KMS-11 (cell line): ENCODE data around the gene FRMD4A.

Experiments used
- H2AFZ ChIP-seq: fragments of 200-600 bp; sonication (generic); 2 replicates; pipeline ENCODE4 v1.6.1; 2016; ENCODE audit warnings: antibody characterized with exemption, mixed run types, low read depth
- H3K27ac ChIP-seq: fragments of 200-600 bp; sonication (generic); 2 replicates; pipeline ENCODE4 v1.6.1; 2016; ENCODE audit warnings: mild to moderate bottlenecking, mixed run types
- H3K27me3 ChIP-seq: fragments of 200-600 bp; sonication (generic); 2 replicates; pipeline ENCODE4 v1.6.1; 2017; ENCODE audit warnings: mild to moderate bottlenecking, low read depth, mixed run types, moderate library complexity; ENCODE audit not compliant: insufficient read depth
- H3K36me3 ChIP-seq: fragments of 200-600 bp; sonication (generic); 2 replicates; pipeline ENCODE4 v1.6.1; 2017; ENCODE audit warnings: mild to moderate bottlenecking, mixed run types; ENCODE audit not compliant: insufficient read depth
- H3K4me1 ChIP-seq: fragments of 200-600 bp; sonication (generic); 2 replicates; pipeline ENCODE4 v1.6.1; 2016; ENCODE audit warnings: mild to moderate bottlenecking, low read depth, mixed run types; ENCODE audit not compliant: poor library complexity, severe bottlenecking
- H3K4me2 ChIP-seq: fragments of 200-600 bp; sonication (generic); 2 replicates; pipeline ENCODE4 v1.7.0; 2016; ENCODE audit warnings: mild to moderate bottlenecking, mixed run types
- H3K4me3 ChIP-seq: fragments of 200-600 bp; sonication (generic); IDR thresholded peaks from 2 replicates; pipeline ENCODE4 v1.6.1; 2017; ENCODE audit warnings: low read depth, low read length, mixed read lengths; ENCODE audit not compliant: insufficient read depth
- H3K79me2 ChIP-seq: fragments of 200-600 bp; sonication (generic); 2 replicates; pipeline ENCODE4 v1.6.1; 2016; ENCODE audit warnings: low read depth, mixed run types; ENCODE audit not compliant: insufficient read depth
- H3K9ac ChIP-seq: fragments of 200-600 bp; sonication (generic); 2 replicates; pipeline ENCODE4 v1.6.1; 2016; ENCODE audit warnings: mild to moderate bottlenecking, mixed run types
- H4K20me1 ChIP-seq: fragments of 200-600 bp; sonication (generic); 2 replicates; pipeline ENCODE4 v1.6.1; 2016; ENCODE audit warnings: mild to moderate bottlenecking, mixed run types; ENCODE audit not compliant: insufficient read depth
- TF ChIP-seq, protein P1 (sequence below): fragments of 200-600 bp; sonication (generic); conservative IDR thresholded peaks from 2 replicates; pipeline ENCODE4 v1.6.1; 2017; ENCODE audit warnings: low read depth, mild to moderate bottlenecking, antibody characterized with exemption, low read length, moderate library complexity, mixed read lengths

Gene FRMD4A

DNA sequence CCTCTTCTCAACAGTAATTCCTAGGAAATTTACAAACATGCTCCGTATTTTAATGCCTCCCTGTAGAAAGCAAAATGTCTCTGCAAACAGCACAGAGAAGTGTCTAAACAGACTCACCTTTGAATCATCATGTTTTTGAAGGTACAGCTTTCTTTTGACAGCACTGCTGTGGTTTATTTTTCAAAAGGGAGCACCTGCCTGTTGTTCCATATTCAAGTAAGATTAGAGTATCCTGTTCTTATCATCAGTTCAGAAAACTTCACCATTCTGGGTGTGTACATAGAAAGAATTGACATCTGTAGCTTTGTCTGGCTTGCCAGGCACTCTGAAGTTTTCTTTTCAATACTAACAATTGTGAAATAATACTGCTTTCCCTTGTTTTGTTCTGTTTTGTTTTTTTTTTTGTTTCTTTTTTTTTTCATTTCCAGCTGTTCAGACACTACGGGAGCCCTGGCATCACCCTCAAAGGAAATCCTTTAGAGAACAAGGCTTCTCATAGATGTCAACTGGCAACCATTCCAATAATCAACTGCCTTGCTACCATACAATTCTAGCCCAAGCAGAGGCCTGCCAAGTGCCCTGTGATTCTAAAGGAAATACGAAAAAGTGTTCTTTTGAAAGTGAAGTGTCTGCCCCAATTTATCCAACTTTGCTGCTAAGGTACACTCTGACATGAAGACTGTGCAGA, 468.0 kb downstream of the FRMD4A start:
- Histone ChIP-seq H3K4me3 (no peak overlapping the region), H2AFZ (no peak overlapping the region), H3K27me3 (no peaks in the 10 kb centered on the region), H3K9ac (no peak overlapping the region), H3K79me2 (no peaks in the 10 kb centered on the region), H4K20me1 (no peaks in the 10 kb centered on the region), H3K36me3 (no peaks in the 10 kb centered on the region), H3K4me1 (no peaks in the 10 kb centered on the region), H3K4me2 (no peak overlapping the region), H3K27ac (no peak overlapping the region)
- TF ChIP-seq, protein P1, sequence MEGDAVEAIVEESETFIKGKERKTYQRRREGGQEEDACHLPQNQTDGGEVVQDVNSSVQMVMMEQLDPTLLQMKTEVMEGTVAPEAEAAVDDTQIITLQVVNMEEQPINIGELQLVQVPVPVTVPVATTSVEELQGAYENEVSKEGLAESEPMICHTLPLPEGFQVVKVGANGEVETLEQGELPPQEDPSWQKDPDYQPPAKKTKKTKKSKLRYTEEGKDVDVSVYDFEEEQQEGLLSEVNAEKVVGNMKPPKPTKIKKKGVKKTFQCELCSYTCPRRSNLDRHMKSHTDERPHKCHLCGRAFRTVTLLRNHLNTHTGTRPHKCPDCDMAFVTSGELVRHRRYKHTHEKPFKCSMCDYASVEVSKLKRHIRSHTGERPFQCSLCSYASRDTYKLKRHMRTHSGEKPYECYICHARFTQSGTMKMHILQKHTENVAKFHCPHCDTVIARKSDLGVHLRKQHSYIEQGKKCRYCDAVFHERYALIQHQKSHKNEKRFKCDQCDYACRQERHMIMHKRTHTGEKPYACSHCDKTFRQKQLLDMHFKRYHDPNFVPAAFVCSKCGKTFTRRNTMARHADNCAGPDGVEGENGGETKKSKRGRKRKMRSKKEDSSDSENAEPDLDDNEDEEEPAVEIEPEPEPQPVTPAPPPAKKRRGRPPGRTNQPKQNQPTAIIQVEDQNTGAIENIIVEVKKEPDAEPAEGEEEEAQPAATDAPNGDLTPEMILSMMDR = no peak

DNA sequence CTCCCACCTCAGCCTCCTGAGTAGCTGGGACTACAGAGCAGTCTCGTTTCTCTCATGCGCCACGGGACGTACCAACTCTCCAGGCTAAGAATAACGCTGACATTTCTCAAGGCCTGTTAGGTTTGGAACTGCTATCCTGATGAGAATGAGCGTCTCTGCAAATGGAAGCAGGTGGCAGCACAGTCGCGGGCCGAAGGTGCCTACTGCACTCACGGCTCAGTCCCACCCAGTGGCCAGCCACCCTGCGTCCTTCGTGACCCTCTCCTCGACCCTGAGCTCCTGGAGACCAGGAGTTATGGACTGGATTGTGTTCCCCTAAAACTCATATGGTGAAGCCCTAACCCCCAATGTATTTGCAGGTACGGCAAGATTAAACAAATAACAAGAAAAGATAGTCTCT, 469.8 kb downstream of the FRMD4A start:
- no peaks in the 10 kb centered on the region for H3K27me3 ChIP-seq
- H4K20me1 ChIP-seq = no peaks in the 10 kb centered on the region
- no peak overlapping the region for H3K4me2 ChIP-seq
- no peak overlapping the region for H2AFZ ChIP-seq
- H3K4me3 ChIP-seq = no peak overlapping the region
- H3K27ac ChIP-seq = no peak overlapping the region
- TF ChIP-seq, protein P1 = no peak
- no peaks in the 10 kb centered on the region for H3K4me1 ChIP-seq
- H3K9ac ChIP-seq = no peak overlapping the region
- no peaks in the 10 kb centered on the region for H3K36me3 ChIP-seq
- no peaks in the 10 kb centered on the region for H3K79me2 ChIP-seq

DNA sequence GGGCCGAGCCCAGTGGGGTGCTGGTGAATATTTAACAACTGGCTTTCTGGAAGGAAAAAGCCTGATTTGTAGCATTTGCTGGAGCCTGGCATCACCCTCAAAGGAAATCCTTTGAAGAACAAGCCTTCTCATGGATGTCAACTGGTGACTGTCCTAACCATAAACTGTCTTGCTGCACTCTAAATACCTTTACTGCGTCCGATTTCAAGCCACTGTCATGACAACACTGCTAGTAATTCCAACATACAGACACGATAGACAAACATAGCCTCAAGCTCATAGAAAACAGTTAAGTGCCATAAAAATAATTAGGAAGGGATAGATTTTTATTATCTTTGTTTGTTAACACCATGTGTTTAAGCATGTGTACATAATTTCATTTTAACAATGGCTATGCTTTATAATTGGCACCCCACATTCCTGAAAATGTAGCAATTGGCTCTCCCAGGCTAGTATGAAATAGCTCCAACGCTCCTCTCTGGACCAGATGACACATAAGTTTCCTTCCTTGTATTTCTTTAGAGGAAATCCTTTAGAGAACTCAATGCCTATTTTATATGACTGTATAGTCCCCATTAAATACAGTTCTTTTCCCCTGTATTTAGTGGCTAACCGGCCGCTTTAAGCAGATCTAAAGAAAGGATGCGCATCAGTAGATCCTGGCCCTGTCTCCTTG, 470.6 kb downstream of the FRMD4A start:
- Histone ChIP-seq H3K27ac (no peak overlapping the region), H4K20me1 (no peaks in the 10 kb centered on the region), H3K4me3 (no peak overlapping the region)

DNA sequence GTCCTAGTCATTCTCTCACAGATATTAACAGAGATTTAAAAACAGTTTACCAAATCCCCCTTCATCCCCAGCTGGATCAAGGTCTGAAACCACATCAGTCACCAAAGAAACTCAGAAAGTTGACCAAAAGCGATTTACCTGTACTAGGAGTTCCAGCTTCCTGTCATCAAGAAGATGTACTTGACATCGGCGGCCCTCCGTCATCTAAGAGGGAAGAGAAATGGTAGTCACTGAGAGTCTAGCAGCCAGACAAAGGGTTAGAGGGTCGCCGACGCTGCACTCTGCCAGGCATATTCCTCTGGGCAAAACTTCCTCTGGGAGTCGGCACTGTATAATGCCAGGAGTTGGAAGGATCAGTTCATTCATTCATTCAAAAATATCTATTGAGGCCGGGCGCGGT, 472.0 kb downstream of the FRMD4A start:
- Histone ChIP-seq H2AFZ (no peak overlapping the region), H3K27me3 (no peaks in the 10 kb centered on the region), H3K4me2 (no peak overlapping the region), H3K9ac (no peak overlapping the region), H4K20me1 (no peaks in the 10 kb centered on the region), H3K4me1 (no peaks in the 10 kb centered on the region), H3K27ac (no peak overlapping the region), H3K36me3 (no peaks in the 10 kb centered on the region), H3K79me2 (no peaks in the 10 kb centered on the region), H3K4me3 (no peak overlapping the region)
- TF ChIP-seq, protein P1 = no peak

More for the DNA sequence above, 470.6 kb downstream of the FRMD4A start:
- TF ChIP-seq, protein P1 = no peak
- Histone ChIP-seq H3K27me3 (no peaks in the 10 kb centered on the region), H3K4me1 (no peaks in the 10 kb centered on the region), H3K4me2 (no peak overlapping the region), H2AFZ (no peak overlapping the region), H3K36me3 (no peaks in the 10 kb centered on the region), H3K79me2 (no peaks in the 10 kb centered on the region), H3K9ac (no peak overlapping the region)
